Fibroblast of pulmonary artery (primary cell): ENCODE data around the gene RAB12.

Experiments used
- DNase-seq: peaks from one replicate; pipeline ENCODE4 v3.0.0-alpha.2; 2010; ENCODE audit warnings: low read depth
- H3K4me3 ChIP-seq: replicated peaks from 2 replicates; pipeline ENCODE4 v1.5.1; 2011; ENCODE audit warnings: low read depth, mild to moderate bottlenecking, control low read depth, low read length, moderate library complexity
- TF ChIP-seq, protein P1 (sequence below): IDR thresholded peaks from 2 replicates; pipeline ENCODE4 v1.5.1; 2011; ENCODE audit warnings: mild to moderate bottlenecking, control low read depth, low read length, inconsistent platforms; ENCODE audit errors: missing control alignments

RAB12 gene

DNA sequence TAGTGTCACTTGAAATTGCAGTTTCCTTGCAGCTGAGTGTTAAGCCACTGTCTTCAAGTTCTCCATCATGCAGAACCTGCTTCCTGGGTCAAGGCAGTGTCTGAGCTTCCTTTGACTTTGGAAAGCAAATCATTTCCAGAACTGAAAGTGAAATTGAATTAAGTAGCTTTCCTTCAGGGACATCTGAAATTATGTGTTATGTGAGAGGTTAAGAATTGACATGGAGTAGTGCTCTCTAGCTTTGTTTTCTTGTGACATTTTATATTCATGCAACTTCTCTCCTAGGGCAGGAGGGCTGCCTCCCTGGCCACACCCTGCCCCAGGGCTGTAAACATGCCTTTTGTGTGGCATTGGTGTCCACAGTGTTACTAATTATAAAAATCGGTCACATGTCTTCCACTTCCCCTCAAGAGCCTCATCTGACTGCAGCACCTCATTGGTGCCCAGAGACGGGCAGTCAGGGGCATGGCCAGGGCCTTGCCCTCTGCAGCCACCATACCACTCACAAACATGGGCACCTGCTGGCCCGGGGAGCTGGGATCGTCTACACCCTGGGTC lies 14.4 kb downstream of the RAB12 start:
- H3K4me3 ChIP-seq = no peak overlapping the region
- no peak for DNase-seq
- TF ChIP-seq, protein P1, sequence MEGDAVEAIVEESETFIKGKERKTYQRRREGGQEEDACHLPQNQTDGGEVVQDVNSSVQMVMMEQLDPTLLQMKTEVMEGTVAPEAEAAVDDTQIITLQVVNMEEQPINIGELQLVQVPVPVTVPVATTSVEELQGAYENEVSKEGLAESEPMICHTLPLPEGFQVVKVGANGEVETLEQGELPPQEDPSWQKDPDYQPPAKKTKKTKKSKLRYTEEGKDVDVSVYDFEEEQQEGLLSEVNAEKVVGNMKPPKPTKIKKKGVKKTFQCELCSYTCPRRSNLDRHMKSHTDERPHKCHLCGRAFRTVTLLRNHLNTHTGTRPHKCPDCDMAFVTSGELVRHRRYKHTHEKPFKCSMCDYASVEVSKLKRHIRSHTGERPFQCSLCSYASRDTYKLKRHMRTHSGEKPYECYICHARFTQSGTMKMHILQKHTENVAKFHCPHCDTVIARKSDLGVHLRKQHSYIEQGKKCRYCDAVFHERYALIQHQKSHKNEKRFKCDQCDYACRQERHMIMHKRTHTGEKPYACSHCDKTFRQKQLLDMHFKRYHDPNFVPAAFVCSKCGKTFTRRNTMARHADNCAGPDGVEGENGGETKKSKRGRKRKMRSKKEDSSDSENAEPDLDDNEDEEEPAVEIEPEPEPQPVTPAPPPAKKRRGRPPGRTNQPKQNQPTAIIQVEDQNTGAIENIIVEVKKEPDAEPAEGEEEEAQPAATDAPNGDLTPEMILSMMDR = no peak

- no peak overlapping the region for H3K4me3 ChIP-seq
- DNase-seq = no peak
- TF ChIP-seq, protein P1 = no peak
These were observed 16.3 kb downstream of the RAB12 start for GRCh38 chr18:8625461-8626092.

- H3K4me3 ChIP-seq = no peak overlapping the region
- no peak for DNase-seq
- TF ChIP-seq, protein P1 = no peak
These were observed 17.3 kb downstream of the RAB12 start for GRCh38 chr18:8626414-8627106.

GRCh38 chr18:8627107-8627472 lies 17.9 kb downstream of the RAB12 start:
- TF ChIP-seq, protein P1 = no peak
- DNase-seq = no peak

GRCh38 chr18:8627540-8627939 lies 18.3 kb downstream of the RAB12 start:
- no peak for DNase-seq
- TF ChIP-seq, protein P1 = no peak
- H3K4me3 ChIP-seq = no peak overlapping the region

More at GRCh38 chr18:8627107-8627472, 17.9 kb downstream of the RAB12 start:
- H3K4me3 ChIP-seq = no peak overlapping the region

DNA sequence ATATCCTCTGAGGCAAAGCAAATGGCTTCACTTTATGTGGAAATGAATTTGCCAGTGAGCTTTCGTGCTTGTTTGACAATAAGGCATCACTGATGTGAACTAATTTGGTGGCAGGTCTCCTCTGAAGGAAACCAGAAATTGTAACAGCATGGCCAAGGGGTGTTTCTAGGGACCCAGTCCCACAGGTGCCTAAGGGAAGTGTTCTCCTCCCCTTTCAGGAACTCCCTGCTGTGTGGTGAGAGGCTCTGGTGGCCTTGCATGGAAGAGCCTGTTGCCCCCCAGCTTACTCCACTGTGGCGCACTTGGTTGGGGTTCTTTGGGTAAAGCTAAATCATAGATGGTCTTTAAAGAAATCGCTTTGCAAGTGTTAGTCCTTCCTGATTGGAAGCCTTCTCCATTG lies 20.4 kb downstream of the RAB12 start:
- no peak for DNase-seq
- TF ChIP-seq, protein P1 = no peak
- H3K4me3 ChIP-seq = no peak overlapping the region
